Inferior parietal cortex (tissue), 1 donor: ENCODE data around the gene PTPN3.

Experiments
- DNase-seq: peaks from one replicate; pipeline ENCODE4 v3.0.0-alpha.2; 2016; ENCODE audit errors: extremely low spot score

PTPN3 gene

DNA sequence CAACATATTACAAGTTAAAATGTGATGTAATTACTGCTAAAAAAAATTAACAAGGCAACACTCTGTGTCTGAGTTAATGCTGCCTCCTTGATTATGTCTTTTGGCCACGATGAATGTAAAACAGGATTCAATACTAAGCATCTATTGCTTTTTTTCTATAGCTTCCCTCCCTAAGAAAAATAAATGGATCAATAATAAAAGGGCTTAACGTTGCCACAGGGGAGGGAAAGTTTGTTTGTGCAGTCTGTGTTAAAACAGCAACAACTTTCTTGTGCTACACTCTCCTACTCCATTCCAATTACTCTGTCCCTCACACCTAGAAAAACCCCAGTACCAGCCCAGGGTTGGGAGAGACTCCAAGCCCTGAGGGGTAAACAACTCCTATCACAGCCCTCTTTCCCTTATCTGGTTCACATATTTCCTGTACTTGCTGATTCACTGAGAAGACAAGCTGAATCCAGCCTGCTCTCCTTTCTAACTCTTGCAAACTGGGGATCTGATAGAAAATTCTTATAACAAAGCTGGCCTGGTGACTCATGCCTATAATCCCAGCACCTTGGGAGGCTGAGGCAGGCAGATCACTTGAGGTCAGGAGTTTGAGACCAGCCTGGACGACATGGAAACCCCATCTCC lies 44.8 kb downstream of the PTPN3 start:
- DNase-seq: no peak

DNA sequence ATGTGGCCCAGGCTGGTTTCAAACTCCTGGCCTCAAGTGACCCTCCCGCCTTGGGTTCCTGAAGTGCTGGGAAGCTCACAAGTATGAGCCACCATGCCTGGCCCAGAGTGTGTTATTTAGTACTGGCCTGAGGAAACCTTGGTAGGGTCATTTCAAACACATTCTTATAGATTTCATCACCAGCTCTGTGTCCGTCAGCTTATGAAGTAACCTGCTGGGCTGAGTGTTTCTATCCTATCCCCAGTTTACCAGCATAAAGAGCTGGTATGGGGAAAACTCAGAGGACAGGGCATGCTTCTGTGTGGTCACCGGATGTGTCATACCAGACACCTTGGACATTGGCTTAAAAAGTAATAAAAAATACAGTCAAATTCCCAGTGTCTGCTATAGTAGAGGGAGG lies 45.3 kb downstream of the PTPN3 start:
- no peak for DNase-seq

DNA sequence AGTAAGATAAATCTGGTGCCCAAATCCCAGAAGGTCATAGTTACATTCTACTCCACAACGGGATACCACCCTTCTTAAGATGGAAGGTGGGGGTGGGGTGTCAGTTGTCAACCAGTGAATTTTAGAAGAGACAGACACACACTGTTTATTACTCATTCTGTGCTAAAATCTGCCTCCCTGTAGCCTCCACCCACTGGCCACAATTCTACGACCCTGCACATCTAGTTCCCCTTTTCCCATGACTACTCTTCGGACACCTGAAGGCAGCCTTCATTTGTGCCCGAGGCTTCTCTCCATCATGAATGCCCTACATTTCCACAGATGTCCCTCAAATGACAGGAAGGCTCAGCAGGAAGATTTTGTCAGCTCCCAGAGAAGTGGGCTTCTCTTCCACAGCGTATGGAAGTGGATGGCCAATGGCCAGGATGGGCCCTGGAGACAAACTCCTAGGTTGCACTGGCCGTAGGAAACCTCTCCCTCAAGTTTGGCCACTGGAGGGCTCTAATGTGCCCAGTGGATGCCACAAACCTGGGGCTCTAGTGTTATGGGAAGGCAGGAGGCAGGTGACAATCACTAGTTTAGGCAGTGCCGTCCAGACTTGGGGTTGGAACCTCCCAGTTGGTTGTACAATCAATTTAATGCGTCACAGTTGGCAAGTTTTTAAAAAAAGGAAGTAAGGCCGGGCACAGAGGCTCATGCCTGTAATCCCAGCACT lies 46.6 kb downstream of the PTPN3 start:
- no peak for DNase-seq

DNA sequence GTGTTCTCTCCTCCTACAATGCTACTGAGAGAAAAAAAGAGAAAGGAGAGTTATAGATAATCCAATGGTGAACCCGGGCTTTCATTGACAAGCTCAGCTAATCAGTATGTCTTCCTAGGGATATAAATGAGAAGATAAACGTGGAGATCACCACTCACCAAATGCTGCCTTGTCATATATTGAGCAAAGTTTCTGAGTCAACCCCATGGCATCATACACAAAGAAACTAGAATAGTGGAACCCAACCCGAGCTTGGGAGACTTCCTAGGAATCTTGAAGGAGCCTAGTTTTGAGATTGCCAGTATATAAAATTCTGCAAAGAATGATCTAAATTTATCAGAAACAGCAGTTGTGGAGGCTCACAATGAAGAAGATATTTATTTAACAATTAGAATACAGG lies 47.8 kb downstream of the PTPN3 start:
- no peak for DNase-seq

DNA sequence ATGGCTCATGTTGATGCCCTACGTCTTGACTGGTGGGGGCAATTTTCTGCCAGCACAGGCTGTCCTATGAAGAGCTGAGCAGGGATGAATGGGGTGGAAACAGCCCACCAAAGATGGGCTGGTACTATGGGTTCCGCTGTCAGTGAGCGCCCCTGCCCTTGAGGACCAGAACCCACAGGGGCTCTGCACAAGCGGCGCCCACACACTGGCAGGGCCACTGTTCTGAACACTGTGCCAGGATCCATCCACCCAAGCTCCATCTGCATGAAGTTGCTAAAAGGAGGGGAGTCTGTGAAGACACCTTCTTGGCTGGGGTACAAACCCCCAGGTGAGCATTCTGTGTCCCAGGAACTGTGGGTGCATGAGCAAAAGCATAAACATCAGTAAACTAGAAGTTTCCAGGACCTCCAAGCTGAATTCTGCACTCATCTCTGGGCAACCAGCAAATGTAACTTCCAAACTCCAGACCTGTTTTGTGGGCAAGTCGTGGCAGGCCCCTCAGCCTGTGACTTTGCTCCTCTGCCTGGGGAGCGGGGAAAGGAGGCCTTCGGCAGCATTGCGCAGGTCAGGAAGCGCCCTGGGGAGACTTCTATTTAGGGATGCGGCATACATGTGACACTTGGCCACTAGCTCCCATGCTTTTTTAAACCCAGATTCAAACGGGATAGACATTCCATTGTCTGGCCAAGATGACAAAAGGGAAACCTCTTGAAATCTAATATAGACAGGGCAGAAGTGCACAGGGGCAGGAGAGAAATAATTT lies 48.9 kb downstream of the PTPN3 start:
- no peak for DNase-seq

GRCh38 chr9:109448223-109448622 lies 49.9 kb downstream of the PTPN3 start:
- no peak for DNase-seq

GRCh38 chr9:109447329-109448076 lies 50.6 kb downstream of the PTPN3 start:
- no peak for DNase-seq

GRCh38 chr9:109444771-109445320 lies 53.3 kb downstream of the PTPN3 start:
- no peak for DNase-seq

DNA sequence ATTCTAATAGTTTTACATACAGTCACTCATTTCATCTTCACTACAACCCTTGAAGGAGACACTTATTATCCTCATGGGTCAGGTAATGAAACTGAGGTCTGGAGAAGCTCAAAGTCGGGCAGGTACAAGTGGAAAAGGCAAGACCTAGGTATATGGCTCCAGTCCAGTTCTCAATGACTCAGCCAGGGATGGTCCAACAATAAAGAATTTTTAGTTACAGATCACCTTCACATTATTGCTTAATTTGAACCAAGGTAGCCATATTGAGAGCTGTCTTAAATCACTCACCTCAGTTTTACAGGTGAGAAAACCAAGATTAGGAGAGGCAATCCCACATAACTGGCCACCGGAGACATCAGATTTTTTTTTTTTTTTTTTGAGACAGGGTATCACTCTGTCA lies 55.4 kb downstream of the PTPN3 start:
- no peak for DNase-seq

GRCh38 chr9:109441296-109441695 lies 56.8 kb downstream of the PTPN3 start:
- DNase-seq: no peak

DNA sequence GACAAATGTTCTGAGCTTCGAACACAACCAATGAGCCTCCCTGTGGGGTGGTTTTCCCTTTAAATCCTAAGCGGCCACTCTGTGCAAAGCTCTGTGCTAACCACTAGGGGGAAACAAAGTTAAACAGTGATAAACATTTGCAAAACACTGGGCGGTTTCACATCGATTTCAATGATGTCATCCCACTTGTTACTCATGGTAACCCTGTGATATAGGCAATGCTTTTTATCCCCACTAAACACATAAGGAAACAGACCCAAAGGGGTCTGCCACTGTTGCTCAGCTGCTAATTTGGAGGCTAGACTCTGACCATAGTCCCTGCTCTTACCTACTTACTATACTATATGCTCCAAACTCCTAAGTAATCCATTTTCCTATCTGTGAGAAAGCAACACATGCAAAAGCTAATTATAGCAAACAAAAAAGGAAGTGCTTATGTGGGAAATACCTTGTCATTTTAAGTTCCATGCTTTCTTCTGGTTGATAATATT lies 57.3 kb downstream of the PTPN3 start:
- peak; percentile 76 for DNase-seq

DNA sequence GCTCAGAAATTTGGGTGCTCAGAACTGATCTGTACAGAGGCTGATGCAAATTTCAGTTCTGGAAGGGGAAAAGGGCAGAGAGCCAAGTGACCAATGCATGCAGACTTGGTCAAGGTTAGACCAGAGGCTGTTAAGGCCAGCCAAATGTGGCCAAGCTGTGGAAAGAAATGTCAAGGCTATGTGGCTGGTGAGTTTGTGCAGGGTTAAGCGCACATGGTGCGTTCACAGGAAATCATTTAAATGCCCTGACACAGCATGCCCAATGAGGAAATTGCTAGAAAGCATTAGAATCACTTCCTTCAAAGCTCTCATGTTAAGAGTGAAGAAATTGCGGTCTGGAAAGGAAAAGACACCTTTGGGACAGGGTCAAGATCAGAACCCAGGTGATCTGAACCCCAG lies 58.0 kb downstream of the PTPN3 start:
- DNase-seq: no peak

- DNase-seq: no peak
These were observed 58.6 kb downstream of the PTPN3 start for GRCh38 chr9:109439378-109440116.

DNA sequence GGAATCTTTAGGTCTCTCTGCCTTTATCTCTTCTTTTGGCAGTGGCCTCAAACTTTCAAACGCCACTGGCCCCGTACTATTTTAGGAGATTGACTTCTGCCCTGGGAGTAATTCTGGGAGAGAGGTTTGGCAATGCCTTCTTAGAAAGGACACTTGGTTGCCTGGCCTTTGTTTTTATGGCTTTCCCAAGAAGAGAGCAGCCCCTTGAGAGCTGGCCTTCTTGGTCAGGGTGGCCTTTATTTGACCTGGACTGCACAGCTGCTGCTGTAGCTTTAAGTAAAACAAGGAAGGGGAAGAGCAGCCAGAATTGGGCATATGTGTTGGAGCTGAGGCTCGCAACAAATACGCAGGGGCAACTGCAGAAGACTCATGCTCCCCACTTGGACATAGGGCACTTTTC lies 60.8 kb downstream of the PTPN3 start:
- DNase-seq: no peak

- DNase-seq: no peak
These were observed 62.0 kb downstream of the PTPN3 start for GRCh38 chr9:109436071-109436470.

DNA sequence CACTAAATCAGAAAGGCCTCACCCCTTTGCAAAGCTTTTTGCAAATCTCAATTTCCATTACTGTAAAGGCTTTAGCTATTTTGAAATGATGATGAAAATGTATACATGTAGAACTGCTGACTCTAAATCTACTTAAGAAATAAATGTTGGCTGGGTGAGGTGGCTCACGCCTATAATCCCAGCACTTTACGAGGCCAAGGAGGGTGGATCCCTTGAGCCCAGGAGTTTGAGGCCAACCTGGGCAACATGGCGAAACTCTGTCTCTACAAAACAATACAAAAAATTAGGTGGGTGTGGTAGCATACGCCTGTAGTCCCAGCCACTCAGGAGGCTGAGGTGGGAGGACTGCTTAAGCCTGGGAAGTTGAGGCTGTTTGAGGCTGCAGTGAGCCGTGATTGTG lies 64.6 kb downstream of the PTPN3 start:
- DNase-seq: no peak

DNA sequence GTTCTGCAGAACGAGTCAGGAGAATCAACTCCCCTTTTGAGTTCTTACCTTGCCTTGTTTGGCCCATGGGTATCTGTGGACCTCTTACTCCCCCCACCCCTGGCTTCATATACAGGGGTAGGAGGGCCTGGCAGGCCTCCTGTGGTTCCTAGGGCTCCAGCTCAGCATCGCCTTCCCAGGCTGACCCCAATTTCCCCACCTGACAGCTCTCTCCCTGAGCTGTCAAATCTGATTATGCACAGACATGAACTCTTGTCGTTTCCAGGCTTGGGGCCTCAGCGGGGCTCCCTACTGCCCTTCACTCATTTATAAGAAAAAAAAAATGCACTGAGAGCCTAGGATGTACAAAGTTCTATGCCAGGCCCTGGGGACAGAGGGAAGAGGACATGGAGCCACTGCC lies 67.9 kb downstream of the PTPN3 start:
- DNase-seq: no peak

DNA sequence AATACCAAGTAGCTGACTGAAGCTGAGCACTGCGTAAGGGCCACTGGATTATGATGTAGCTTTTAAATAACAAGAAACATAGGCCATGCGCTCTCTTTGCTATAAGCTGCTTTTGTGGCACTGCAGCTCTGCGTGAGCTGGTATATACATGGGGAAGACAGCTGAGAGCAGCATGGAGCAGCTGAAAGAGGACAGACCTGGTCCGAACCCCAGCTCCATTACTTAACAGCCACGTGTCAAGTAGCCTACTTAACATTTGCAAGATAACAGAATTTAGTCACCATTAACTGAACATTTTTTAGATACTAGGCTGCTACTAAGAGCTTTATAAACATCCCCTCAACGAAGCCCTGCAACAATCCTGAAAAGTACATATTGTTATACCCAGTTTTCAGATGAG lies 69.3 kb downstream of the PTPN3 start:
- DNase-seq: no peak

GRCh38 chr9:109427886-109428285 lies 70.2 kb downstream of the PTPN3 start:
- DNase-seq: no peak

DNA sequence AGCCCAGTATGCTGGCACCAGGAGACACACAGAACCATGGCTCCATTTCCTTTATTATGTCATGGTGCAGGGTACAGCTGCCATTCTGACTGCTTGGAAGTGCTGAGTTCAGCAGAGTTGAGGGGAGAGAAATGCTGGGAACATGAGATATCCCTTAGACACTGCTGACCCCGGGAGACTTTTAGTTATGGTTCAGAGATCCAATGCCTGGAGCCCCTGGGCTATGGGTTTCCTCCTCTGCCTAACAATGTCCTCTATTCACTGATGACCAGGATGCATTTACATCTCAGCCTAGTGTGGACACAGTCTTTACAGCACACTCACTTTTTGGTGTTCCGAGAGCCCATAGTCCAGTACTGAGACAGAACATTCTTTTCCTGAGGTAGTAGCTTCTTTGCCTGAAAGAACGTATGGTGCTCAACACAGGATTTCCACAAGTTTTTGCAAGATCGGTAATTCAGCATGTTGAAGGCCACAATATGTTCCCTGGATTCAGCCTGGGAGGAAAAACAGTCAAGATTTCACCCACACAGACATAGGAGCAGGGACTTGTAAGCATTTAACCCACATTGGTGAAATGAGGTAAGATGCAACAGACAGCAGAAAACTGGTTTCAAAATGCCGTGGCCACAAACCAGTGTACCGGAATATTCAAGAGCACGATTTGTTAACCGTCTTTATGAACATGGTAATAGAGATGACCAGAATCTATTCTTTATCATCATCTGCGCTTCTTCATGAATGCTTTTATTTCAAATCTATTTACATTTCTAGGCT lies 71.3 kb downstream of the PTPN3 start:
- peak; percentile 18 for DNase-seq
